Breast epithelium (tissue), 4 donors: Measurements from ENCODE around the gene PTPRG. TPM values are rescaled to one million over a fixed set of nuclear protein-coding genes. Genes with fewer than 3 reads are reported as not detected.

Source experiments
- DNase-seq, 2 donors: peaks; one replicate each; pipeline ENCODE4 v3.0.0-alpha.2; 2019; ENCODE audit warnings: low spot score in 2 of 2
- H3K27ac ChIP-seq, 2 donors: fragments of 200-600 bp; sonication (generic) in 1 of 2; one replicate each; pipeline ENCODE4 v1.5.1; 2016 to 2019; ENCODE audit warnings: mild to moderate bottlenecking in 1 of 2
- H3K27me3 ChIP-seq, 2 donors: fragments of 200-600 bp; sonication (generic) in 1 of 2; one replicate each; pipeline versions ENCODE4 v1.5.1 to v1.6.0; 2017 to 2019; ENCODE audit warnings: control low read depth in 1 of 2, mild to moderate bottlenecking in 1 of 2
- H3K36me3 ChIP-seq: fragments of 200-600 bp; one replicate; pipeline ENCODE4 v1.5.1; 2019
- H3K4me1 ChIP-seq, 2 donors: fragments of 200-600 bp; sonication (generic); one replicate each; pipeline ENCODE4 v1.5.1; 2016 to 2019; ENCODE audit warnings: control low read depth in 1 of 2
- H3K4me3 ChIP-seq, 3 donors: fragments of 200-600 bp; sonication (generic); 1 replicate in 2 of 3; 2 replicates in 1 of 3; pipeline ENCODE4 v1.5.1; 2016 to 2019; ENCODE audit warnings: mild to moderate bottlenecking in 3 of 3, moderate library complexity in 2 of 3
- H3K9me3 ChIP-seq, 2 donors: fragments of 200-600 bp; sonication (generic) in 1 of 2; one replicate each; pipeline ENCODE4 v1.5.1; 2016 to 2019; ENCODE audit warnings: control low read depth in 1 of 2
- CTCF ChIP-seq, 3 donors: fragments of 450-650 bp; IDR thresholded peaks; one replicate each; pipeline ENCODE4 v1.5.1; 2016 to 2017; ENCODE audit warnings: antibody characterized with exemption in 3 of 3, mild to moderate bottlenecking in 3 of 3, moderate library complexity in 3 of 3
- POLR2A ChIP-seq: fragments of 450-650 bp; IDR thresholded peaks from one replicate; pipeline ENCODE4 v1.6.1; 2016; ENCODE audit warnings: antibody characterized with exemption, mild to moderate bottlenecking, moderate library complexity
- POLR2AphosphoS5 ChIP-seq, 3 donors: sonication (generic); formaldehyde crosslinking; IDR thresholded peaks; one replicate each; pipeline ENCODE4 v1.6.1; 2017; ENCODE audit warnings: antibody characterized with exemption in 3 of 3
- intact Hi-C: fragments of 100-400 bp; cut with DNase I; formaldehyde crosslinking; loops from one replicate; pipeline ENCODE4 v1.15.1; 2023; ENCODE audit warnings: low total_unique reads
- total RNA-seq, 3 donors: library from RNA; depleted of rRNA; stranded (reverse); fragments of >200 nt; gene quantifications; one replicate each; pipeline ENCODE4 v1.1.0, GENCODE V29; 2016

The PTPRG gene
- total RNA-seq, 3 donors from 2014 or later = 42.3 to 179 (median 61.6) TPM

GRCh38 chr3:61803983-61804382 lies 242.6 kb downstream of the PTPRG start:
- H3K4me3 ChIP-seq = no peak overlapping the region
- TF ChIP-seq CTCF (IDR thresholded peaks at IDR 0.05) (no peak), POLR2AphosphoS5 (IDR thresholded peaks at IDR 0.05) (no peak), POLR2A (no peak)
- no peak overlapping the region for H3K27ac ChIP-seq
- intact Hi-C loops = no loop called here
- H3K27me3 ChIP-seq = no peaks in the 10 kb centered on the region
- no peaks in the 10 kb centered on the region for H3K4me1 ChIP-seq
- no peaks in the 10 kb centered on the region for H3K36me3 ChIP-seq
- no peak for DNase-seq
- no peaks in the 10 kb centered on the region for H3K9me3 ChIP-seq

GRCh38 chr3:61804782-61805181 lies 243.4 kb downstream of the PTPRG start:
- H3K27me3 ChIP-seq = no peaks in the 10 kb centered on the region
- peak overlapping the region; percentile 3 to 60 for H3K27ac ChIP-seq
- H3K4me1 ChIP-seq = no peaks in the 10 kb centered on the region
- DNase-seq = no peak
- no peak for TF ChIP-seq POLR2A
- TF ChIP-seq CTCF (IDR thresholded peaks at IDR 0.05) = no peak
- no peak for TF ChIP-seq POLR2AphosphoS5 (IDR thresholded peaks at IDR 0.05)
- intact Hi-C loops = no loop called here
- no peaks in the 10 kb centered on the region for H3K9me3 ChIP-seq
- no peaks in the 10 kb centered on the region for H3K36me3 ChIP-seq
- H3K4me3 ChIP-seq = no peak overlapping the region

GRCh38 chr3:61805510-61806080 lies 244.2 kb downstream of the PTPRG start:
- Histone ChIP-seq H3K4me3 (no peak overlapping the region), H3K9me3 (no peaks in the 10 kb centered on the region), H3K4me1 (no peaks in the 10 kb centered on the region), H3K36me3 (no peaks in the 10 kb centered on the region), H3K27ac (peak overlapping the region; percentile 8 to 52), H3K27me3 (no peaks in the 10 kb centered on the region)
- intact Hi-C loops = no loop called here
- DNase-seq = no peak
- no peak for TF ChIP-seq POLR2A

DNA sequence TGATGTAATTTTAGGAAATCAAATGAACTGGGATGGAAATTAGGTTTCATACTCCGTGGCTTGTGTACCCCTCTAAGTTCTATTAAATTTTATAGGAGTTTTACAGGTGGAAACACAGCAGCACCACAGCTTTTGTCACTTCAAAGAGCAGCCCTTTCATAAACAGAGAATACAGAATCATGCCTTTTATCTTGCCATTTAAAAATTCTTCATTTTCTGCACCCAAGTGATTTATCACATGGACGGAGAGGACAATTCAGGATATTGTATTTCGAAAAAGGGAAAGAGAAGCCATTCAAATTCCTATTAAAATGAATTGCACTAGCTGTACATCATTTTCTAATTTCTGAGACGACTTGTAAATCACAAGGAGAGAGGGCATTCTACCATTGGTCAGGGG lies 245.4 kb downstream of the PTPRG start:
- TF ChIP-seq POLR2AphosphoS5 (IDR thresholded peaks at IDR 0.05) = no peak
- TF ChIP-seq POLR2A = no peak
- no peak for TF ChIP-seq CTCF (IDR thresholded peaks at IDR 0.05)
- Histone ChIP-seq H3K4me1 (no peaks in the 10 kb centered on the region), H3K27me3 (no peaks in the 10 kb centered on the region), H3K9me3 (no peaks in the 10 kb centered on the region), H3K4me3 (no peak overlapping the region), H3K27ac (peak overlapping the region in 1 of 2 donors; percentile 22), H3K36me3 (no peaks in the 10 kb centered on the region)
- intact Hi-C loops = no loop called here
- DNase-seq = no peak

DNA sequence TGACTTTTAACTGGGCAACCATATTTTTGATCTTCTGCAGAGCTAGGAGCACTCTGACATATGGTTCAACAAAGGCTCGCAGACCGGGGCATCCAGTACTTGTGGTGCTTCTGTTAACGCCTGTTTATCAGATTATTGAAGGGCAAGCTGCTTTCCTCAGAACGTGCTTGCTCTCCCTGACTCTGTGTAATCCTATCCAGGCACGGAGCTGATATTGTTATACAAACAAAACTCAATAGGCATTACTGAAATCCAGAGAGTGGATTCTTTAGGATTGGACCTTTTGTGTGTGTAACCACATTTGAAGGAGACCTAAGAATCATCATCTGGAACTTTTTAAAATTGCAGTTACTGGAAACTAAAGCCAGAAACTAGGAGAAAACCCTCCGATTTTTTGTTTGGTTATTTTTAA lies 246.5 kb downstream of the PTPRG start:
- Histone ChIP-seq H3K36me3 (no peaks in the 10 kb centered on the region), H3K27me3 (no peaks in the 10 kb centered on the region), H3K9me3 (no peaks in the 10 kb centered on the region), H3K4me3 (no peak overlapping the region), H3K27ac (peak overlapping the region; percentile 48 to 53), H3K4me1 (no peaks in the 10 kb centered on the region)
- TF ChIP-seq POLR2A = no peak
- no peak for TF ChIP-seq CTCF (IDR thresholded peaks at IDR 0.05)
- no peak for TF ChIP-seq POLR2AphosphoS5 (IDR thresholded peaks at IDR 0.05)
- intact Hi-C loops = no loop called here
- DNase-seq = no peak

DNA sequence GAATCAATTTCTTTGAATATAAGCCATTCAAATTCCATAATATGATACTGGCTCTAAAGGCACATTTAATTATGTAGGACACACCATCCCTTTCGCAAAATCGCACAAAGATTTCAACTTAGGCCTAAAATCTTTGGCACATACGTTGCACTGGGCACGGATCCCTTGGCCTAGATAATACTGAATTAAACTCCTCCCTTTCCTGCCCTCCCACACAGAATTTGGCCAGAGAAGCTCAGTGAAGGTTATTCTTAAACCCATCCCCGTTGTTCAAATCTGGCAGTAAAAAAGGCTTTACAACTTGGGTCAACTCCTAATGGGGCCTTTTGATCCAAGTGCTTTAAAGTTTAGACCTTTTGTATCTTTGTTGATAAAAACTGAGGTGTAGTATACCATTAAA lies 247.2 kb downstream of the PTPRG start:
- intact Hi-C loops = no loop called here
- TF ChIP-seq CTCF (IDR thresholded peaks at IDR 0.05) (no peak), POLR2A (no peak), POLR2AphosphoS5 (IDR thresholded peaks at IDR 0.05) (no peak)
- no peak overlapping the region for H3K4me3 ChIP-seq
- H3K27me3 ChIP-seq = no peaks in the 10 kb centered on the region
- no peaks in the 10 kb centered on the region for H3K36me3 ChIP-seq
- peak in 1 of 2 donors; percentile 24 for DNase-seq
- H3K27ac ChIP-seq = peak overlapping the region; percentile 48 to 53
- no peaks in the 10 kb centered on the region for H3K4me1 ChIP-seq
- no peaks in the 10 kb centered on the region for H3K9me3 ChIP-seq
